NCI-H2227 (cell line): ENCODE data around the gene PEX26.
"Not testable (repeated sequence)": the region's sequence is repeated elsewhere in the genome, so short reads cannot be mapped to it uniquely, and the experiment has no call there.

Source experiments
- DNase-seq: peaks from one replicate; lab custom pipeline; 2025; ENCODE audit not compliant: unreplicated experiment; lab: John Stamatoyannopoulos, UW

PEX26 gene

GRCh38 chr22:18093661-18094060 lies 15.9 kb downstream of the PEX26 start:
- no peak for DNase-seq

GRCh38 chr22:18095101-18095805 lies 17.5 kb downstream of the PEX26 start:
- DNase-seq: no peak

GRCh38 chr22:18096823-18097222 lies 19.0 kb downstream of the PEX26 start:
- DNase-seq: no peak

- no peak for DNase-seq
Measured at GRCh38 chr22:18100781-18101180, 23.0 kb downstream of the PEX26 start.

GRCh38 chr22:18101536-18101935 lies 23.7 kb downstream of the PEX26 start:
- no peak for DNase-seq

GRCh38 chr22:18103527-18104269 lies 25.9 kb downstream of the PEX26 start:
- DNase-seq: no peak

GRCh38 chr22:18104566-18104965 lies 26.8 kb downstream of the PEX26 start:
- no peak for DNase-seq

GRCh38 chr22:18105981-18106380 lies 28.2 kb downstream of the PEX26 start:
- DNase-seq: not testable (repeated sequence)

GRCh38 chr22:18106550-18107341 lies 29.0 kb downstream of the PEX26 start:
- DNase-seq: not testable (repeated sequence)

GRCh38 chr22:18108187-18108586 lies 30.4 kb downstream of the PEX26 start:
- no peak for DNase-seq

GRCh38 chr22:18109410-18110193 lies 31.8 kb downstream of the PEX26 start:
- DNase-seq: no peak

GRCh38 chr22:18110194-18110953 lies 32.6 kb downstream of the PEX26 start, which contains the start of gene TUBA8:
TSS of gene TUBA8 (plus strand) at chr22:18110809. CDS start at chr22:18110866, 57 bp downstream.
- DNase-seq: peak; percentile 68

GRCh38 chr22:18110954-18111758 lies 33.4 kb downstream of the PEX26 start:
- no peak for DNase-seq

- no peak for DNase-seq
Measured at GRCh38 chr22:18111759-18112330, 34.1 kb downstream of the PEX26 start.

GRCh38 chr22:18112440-18112839 lies 34.6 kb downstream of the PEX26 start:
- DNase-seq: no peak

- DNase-seq: no peak
Measured at GRCh38 chr22:18113680-18114394, 36.0 kb downstream of the PEX26 start.

GRCh38 chr22:18114495-18114894 lies 36.7 kb downstream of the PEX26 start:
- DNase-seq: peak; percentile 33

- DNase-seq: no peak
Measured at GRCh38 chr22:18114976-18115652, 37.3 kb downstream of the PEX26 start.
